DMS79 (cell line): ENCODE measurements around the gene ETV6.

ENCODE experiments used
- DNase-seq: peaks from one replicate; lab custom pipeline; 2025; lab: John Stamatoyannopoulos, UW

The ETV6 gene

GRCh38 chr12:11741434-11742092, 92.1 kb downstream of the ETV6 start:
- no peak for DNase-seq

DNA sequence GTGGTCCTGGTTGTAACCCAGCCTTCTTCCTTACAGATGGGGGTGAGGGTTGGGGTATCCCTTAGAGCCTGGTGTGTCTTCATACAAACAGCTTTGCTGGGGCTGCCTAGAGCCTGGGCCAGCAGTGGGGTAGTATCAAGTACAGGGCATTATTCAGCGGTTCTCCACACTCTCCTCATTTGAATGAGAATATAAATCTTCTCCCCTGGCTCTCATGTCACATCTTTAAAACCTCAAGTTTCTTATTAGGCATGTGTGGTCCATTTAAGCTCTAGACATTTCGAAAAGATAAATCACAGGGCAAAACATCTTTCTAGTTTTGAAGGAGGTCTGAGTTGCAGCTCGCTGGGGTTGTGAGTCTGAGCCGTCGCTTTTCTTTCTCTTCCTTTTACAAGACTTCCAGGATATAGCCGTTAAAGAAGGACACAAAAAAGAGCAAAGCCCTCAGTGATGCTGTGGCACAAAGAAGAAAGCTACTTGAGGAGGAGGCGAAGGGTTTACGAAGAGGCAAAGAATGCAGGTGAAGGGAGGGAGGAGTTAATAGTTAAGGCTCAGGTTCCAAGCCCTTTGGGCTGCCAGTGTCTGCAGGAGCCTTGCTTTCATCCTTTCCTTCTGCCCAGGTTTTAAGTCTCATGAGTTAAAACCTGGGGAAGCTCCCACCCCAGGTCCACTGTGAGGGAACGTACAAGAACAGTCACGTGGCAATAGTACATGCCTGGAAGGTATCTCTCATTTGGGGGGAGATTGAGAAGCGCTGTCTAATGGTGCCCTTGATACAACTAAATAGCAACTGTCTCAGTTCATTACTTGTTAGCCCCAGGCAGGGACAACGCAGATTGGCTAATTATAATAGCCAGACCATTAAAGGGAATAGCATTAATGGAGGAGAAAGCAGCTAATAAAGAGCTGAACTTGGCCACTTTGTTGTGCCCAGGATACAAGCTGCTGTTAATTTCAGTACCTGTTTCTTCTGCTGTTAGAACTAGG, 94.2 kb downstream of the ETV6 start:
- peak; percentile 72 for DNase-seq

DNA sequence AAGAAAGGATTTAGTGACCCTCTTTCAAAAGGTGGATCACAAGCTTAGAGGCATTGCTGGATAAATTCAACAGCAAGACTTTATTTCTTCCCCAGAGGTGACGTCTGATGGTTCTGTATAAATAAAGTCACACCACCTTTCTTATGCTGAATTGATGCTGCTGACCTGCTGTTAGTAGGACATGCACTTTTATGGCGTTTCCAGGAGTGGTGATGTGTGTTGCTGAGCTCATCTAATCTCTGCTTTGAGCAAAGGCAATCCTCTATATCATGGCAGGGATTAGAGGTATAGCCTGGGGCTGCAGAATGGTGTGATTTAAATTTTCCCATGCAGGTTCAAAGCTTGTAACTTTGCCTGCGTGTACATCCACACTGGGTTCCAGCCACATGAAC, 94.9 kb downstream of the ETV6 start:
- DNase-seq: no peak

DNA sequence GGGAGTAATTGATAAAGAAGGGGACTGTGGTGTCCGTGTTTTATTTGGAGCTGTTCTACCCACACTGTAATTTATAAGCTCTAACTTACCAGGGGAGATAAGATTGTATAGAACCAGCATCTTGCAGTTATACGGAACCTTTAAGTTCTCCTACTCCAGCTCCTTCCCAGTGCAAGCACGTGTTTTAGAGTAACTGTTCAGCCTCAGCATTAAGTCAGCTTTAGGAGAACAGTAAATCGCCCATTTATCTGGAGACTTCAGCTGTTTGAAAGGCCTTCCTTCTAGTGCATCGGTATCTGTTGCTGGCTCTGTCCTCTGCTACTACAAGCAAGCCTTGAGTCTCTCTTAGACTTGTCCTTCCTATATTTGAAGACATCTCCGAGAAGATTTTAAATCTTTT, 95.6 kb downstream of the ETV6 start:
- no peak for DNase-seq

DNA sequence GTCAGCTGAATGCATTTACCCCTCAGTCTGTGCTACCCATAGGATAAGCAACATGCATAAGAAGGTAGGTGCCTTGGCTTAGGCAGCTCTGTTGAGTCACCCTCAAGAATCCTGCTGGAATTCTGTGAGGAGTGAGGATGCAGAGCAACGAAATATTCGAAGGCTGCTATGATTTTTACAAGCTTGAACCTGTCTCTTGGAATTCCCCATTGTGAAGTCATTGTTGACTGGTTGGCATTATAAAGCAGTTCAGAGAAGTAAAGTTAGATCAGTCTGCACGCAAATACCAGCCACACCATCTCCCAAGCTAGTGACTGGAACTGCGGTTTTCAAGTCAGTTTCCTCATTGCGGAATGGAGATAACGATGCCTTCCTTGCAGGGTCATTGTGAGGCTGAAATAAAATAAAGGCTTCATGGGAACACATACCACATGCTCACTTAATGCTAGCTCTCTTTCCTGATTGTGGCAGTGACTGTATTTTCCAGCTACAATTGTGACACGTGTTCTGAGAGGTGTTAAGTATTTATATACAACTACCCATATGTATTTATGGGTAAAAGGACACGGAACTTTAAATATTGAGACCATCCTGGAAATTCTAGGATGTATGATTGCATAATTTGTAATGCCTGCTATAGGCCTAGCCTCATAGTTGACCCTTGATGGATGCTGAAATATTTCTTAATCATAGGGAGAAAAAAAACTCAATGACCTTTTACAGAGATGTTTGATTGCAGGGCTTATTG, 96.7 kb downstream of the ETV6 start:
- DNase-seq: no peak

- no peak for DNase-seq
Measured at GRCh38 chr12:11746940-11747716, 97.7 kb downstream of the ETV6 start.

- no peak for DNase-seq
Measured at GRCh38 chr12:11747969-11748368, 98.5 kb downstream of the ETV6 start.

- DNase-seq: peak; percentile 28
Measured at GRCh38 chr12:11748903-11749302, 99.4 kb downstream of the ETV6 start.

DNA sequence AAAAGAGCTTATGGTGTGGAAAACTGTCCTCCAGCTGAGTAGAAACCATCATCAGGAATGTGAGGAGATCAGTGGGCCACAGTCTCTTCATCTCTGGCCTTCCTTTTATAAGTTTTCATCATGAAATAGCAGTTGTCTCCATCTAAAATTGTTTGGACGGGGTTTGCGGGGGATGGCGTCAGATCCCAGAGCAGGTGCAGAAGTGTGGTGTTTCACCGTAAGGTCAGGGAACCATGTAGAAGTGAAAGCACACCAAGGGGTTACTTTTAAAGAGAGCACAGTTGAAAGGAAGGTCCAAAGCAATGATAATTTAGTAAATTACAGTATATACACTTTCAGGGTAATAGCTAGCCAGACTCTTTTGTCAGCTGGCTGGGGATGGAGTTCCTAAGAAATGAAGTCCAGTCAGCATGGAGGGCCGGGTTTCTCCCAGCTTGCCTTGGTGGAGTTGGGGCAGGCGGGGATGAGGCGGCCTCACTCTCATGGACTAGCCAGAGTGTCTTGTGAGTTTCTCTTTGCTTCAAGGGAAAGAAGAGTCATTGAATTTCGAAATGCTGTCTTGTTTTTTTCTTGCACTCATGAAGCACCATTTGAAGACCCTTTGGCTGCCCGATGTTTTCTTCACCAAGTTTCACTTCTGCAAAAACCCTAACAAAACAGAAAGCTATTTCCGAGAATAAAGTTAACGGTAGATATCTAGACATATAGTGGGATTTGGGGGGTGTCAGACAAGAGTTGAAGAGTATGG, 100.6 kb downstream of the ETV6 start:
- DNase-seq: no peak

DNA sequence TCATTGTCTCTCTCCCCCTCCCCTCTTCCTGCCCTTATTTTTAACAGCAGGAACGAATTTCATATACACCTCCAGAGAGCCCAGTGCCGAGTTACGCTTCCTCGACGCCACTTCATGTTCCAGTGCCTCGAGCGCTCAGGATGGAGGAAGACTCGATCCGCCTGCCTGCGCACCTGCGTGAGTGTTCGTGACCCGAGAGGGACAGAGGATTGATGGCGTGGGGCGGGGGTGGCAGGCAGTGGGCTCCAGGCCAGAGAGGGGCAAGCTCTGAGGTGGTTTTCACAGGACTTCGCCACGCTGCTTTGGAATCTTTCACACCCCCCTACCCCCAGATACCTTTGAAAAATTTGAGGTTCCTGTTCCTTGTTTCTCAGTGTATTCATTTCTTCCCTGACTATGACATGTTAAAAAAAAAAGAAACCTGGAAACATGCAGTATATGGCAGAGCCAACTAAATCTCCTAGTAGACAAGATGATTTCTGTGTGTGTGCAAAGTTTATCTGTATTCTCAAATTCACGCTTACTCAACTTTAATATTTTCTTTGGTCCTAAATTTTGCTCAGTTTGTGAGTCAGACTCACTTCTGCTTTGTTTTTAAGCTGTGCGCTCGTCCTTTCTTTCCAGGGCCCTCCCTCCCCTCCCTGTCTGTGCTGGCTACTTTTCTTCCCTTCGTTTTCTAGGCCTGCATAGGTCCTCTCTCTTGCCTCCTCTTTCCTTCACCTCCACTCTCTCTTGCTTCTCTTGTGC, 103.1 kb downstream of the ETV6 start:
- DNase-seq: no peak

GRCh38 chr12:11753150-11753499, 103.7 kb downstream of the ETV6 start:
- peak; percentile 6 for DNase-seq

- DNase-seq: no peak
Measured at GRCh38 chr12:11753826-11754225, 104.4 kb downstream of the ETV6 start.

DNA sequence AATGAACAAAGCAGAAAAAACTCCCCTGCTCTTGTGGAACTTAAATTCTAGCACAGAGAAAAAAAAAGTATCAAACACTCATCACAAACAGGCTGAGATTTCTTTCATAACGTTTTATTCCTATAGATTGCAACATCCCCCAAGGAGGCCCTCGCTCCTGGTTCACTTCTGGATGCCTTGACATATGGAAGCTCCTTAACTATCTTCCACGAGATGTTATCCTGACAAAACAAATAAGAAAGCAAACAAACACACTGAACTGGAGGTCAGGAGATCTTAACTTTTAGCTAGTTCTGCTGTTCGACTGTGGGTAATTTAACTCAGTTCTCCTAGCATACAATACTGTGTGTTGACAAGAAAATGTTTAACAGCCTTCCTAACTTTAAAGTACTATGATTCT, 104.8 kb downstream of the ETV6 start:
- DNase-seq: no peak

GRCh38 chr12:11755302-11755930, 105.9 kb downstream of the ETV6 start:
- DNase-seq: no peak

DNA sequence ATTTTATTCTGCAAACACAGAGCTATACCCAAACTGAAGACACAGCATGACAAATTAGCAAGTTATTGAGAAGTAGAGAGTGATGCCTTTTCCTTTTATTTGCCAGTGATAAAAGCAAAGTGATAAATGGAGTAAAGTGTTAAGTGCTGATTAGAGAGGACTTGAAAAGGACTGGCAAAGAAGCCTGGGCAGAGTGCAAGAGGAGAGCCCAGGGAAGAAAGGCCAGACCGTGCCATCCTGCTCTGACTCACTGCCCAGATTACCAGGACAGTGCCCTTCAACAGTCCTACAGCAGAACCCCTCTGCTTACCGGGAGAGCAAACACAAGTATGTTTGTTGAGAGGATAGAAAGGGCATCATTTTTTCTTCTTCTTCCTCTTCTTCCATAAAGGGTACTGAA, 106.5 kb downstream of the ETV6 start:
- no peak for DNase-seq

- no peak for DNase-seq
Measured at GRCh38 chr12:11756523-11756922, 107.0 kb downstream of the ETV6 start.

DNA sequence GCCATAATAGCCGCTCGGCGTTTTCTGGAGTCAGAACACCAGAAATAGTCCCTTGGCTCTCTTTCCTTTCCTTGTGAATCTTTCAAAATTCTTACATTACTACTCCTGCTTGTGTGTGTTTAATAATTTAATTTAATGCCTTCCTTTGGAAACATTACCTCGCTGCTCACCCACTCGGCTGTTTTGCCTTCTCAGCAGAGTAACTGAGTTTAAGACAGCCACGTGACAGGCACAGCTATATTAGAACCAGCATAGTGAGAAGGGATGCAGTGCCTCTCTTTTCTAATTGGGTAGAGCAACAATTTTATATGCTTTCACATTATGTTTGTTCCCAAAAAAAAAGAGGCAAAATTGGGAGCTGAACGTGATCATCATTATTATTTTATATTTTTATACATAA, 107.6 kb downstream of the ETV6 start:
- no peak for DNase-seq

GRCh38 chr12:11757531-11757930, 108.1 kb downstream of the ETV6 start:
- no peak for DNase-seq

DNA sequence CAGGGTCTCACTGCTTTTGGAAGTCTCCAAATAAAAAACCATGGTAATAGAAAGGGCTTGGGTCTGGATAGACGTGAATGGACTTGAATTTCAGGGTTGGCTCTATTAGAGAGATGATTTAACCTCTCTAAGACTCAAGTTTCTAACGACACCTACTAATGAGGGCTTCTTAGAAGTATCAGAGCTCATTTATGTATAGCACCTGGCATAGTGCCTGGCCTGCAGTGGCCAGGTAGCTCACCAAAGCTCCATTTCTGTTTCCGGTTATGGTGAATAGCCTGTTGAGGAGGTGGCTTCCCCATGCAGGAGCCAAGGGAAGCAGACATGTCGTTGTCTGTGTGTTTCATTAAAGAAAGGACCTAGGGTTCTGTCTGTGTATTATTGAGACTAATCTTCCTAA, 108.6 kb downstream of the ETV6 start:
- peak; percentile 45 for DNase-seq
